HG03064 (cell line): Measurements from ENCODE around the gene MTHFD1L.
"Not testable (repeated sequence)": the region's sequence is repeated elsewhere in the genome, so short reads cannot be mapped to it uniquely, and the experiment has no call there.

Source experiments
- ATAC-seq: cut with Tn5 transposase; IDR thresholded peaks from one replicate; pipeline ENCODE4 v1.9.1; 2021; ENCODE audit warnings: low read depth; ENCODE audit not compliant: unreplicated experiment

The MTHFD1L gene

DNA sequence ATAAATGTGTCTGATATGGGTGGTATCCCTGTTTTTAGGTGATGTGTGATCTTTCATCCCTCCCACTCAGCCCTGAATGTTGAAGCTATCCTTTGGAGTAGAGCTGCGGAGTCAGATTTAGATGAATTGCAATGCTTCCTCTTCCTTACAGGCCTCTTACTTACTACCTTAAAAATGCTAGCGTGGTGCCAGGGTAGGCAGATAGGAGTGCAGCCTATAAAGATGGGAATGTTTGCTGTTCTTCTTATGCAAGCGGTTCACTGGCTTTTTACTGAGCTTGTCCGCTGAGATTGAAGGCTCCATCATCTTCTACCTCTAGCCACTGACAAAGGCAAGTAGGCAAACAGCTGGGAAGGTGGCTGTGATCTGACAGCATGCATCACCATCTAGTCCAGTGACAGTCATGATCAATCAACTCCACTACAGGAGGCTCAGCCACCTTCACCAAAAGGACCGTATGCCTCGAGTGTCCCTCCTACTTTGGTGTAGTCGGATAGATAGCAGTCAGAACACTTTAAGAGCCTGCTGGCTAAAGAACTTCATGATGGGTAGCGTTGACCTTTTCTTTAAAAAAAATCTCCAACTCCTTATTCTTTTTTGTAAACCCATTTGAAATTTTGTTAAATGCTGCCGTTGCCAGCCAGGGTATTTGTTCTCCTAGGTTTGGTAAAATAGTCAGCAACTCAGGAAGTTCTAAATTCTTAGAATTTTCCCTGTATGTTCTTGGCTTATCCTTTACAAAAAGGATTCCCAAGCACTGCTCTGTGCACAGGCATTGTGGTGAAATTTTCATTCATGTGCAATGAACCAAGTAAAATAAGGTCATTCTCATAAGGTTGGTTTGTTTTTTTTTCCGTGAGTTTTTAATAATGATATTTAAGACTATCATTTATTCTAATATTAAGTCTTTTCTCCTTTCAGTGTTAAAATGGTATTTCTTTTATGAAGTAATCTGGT lies 169.6 kb downstream of the MTHFD1L start:
- no peak for ATAC-seq

DNA sequence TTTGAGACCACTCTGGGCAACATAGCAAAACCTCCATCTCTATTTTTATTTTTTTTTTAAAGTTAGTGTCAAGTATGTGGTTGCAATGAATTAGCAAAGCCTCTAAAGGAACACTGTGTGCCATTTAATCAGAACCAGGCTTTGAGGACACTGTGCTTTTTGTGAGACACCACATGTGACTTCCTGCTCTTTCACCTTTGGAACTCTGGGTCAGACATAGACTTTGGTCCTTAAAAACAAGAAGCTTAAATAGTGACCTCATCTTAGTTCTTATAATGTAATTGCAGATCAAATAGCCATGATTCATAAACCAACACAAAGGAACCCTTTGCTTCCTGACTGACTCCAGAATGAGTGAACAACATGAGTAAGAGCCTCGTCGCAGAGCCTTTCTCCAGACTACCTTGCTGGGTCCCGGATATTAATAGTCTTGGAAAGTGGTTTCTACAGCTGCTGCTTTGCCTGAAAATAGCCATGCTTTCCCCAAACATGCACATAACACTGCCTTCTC lies 170.8 kb downstream of the MTHFD1L start:
- ATAC-seq: not testable (repeated sequence)

DNA sequence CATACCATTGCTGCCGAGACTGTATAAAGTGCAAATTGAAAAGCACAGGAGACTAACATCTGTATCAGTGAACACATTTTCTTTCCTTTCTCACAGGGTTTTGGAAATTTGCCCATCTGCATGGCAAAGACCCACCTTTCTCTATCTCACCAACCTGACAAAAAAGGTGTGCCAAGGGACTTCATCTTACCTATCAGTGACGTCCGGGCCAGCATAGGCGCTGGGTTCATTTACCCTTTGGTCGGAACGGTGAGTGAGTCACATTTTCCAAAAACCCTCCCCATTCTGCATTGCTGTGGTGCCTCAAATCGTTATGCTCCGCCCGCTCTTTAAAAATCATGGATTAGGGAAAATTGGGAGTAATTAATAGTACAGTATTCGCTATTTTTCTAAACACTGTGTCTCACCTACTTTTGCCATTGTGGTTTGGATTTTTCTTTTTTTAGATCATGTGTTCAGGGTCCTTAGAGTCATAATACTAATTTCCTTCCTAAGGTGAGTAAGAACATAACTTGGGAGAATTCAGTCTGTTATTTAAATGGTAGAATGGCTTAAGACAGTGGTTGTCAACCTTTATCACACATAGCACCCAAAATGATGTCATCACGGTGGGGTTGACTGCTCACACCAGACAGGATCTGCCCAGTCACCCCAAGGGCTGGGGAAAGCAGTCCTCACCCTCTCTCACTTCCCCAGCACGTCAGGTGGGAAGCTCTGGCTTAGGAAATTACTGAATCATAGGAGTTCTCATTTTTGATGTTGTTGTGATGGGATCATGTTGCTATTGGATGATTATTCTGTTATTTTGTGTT lies 171.6 kb downstream of the MTHFD1L start:
- ATAC-seq: no peak

DNA sequence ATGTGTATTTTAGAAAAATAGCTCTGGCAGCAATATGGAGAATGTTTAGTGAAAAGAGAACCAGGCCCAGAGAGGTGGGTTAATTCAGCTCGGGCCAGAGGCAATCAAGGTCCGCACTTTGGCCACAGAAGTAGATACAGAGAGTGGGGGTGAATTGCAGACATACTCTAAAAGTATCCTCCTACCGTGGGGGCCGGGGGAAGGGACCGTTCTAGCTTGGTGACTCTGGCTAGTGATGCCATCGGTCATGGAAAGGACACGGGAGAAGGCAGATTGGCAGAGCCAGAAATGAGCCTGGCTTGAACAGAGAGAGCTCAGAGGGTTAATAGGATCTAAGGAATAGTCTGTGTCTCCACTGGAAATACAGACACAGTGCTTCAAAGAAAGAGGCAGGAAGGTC lies 173.1 kb downstream of the MTHFD1L start:
- no peak for ATAC-seq

DNA sequence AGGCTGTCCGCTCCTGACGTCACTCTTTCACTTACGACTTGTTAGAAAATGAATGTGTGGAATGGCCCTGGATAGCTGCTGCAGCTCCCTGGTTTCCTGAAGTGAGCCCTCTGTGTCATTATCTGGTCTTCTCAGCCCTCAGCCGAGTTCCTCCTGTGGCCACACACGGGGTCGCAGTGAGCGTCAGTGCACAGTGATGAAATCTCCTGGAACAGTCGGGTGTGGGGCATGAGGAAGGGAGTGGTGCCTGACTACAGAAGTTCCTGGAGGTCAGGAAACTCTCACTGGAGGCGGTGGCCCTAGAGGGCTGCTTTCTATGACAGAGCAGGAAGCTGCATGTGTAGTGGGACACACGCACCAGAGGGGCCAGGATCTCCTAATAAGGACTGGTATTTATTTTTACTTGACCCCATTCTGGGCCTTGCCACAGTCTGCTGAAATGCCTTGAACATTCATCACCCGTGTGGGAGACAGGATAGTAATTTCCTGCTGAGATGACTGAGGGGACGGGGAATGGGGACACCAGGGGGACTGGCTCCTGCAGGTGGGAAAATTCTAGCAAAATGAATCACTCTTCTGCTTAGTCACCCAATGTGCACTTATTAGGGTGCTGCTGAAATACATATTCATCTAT lies 175.5 kb downstream of the MTHFD1L start:
- ATAC-seq: not testable (repeated sequence)

DNA sequence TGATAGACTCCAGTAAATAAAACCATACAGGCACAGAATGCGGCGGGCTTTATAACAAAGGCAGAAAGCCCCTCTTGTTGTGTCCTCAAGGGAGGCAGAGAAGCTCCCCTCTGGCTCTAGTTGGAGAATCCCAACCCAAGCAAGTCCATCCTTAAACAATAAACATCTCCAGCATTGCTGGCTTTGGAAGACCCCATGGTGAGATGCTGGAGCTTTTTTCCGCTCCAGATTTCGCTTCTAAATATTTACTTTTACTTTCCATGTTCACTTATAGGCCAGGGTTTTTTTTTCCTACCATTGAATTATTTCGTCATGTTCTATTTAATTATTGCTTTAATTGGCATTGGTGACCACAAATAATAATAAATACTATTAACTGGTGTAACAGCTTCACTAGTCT lies 176.2 kb downstream of the MTHFD1L start:
- no peak for ATAC-seq

DNA sequence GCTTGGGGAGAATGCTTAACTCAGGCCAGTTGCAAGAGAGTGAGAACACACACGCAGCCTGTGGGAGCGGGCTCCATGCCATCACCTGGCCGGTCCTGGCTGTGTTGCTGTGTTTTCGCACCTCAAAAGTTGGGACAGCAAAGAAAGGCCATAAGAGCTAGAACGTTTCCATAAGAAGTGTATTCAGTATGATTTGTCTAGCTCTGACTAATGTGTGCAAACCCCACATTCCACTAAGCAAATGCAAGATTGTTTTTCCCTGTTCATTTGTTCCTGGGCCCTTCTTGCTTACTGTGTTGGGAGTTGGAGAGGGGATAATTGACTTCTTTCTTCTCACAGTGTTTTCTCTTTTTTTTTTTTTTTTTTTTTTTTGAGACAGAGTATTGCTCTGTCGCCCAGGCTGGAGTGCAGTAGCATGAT lies 177.4 kb downstream of the MTHFD1L start:
- ATAC-seq: not testable (repeated sequence)

DNA sequence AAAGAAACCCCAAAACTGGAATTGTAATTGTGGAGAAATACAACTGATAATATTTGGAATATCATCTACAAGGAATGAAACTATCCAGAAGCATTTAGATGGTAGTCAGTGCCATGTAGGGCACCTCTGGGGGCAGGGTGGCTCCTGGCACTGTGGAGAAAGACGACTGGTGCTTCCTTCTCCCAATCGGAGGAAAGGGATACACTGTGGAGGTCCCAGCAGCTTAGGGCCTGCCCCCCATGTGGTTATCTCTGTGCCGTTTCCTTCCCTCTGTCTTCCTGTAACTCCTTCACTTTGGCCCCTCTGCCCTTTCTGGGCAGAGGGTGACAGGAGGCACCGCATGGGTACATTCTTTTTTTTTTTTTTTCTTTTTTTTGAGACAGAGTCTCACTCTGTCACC lies 178.4 kb downstream of the MTHFD1L start:
- ATAC-seq: no peak

DNA sequence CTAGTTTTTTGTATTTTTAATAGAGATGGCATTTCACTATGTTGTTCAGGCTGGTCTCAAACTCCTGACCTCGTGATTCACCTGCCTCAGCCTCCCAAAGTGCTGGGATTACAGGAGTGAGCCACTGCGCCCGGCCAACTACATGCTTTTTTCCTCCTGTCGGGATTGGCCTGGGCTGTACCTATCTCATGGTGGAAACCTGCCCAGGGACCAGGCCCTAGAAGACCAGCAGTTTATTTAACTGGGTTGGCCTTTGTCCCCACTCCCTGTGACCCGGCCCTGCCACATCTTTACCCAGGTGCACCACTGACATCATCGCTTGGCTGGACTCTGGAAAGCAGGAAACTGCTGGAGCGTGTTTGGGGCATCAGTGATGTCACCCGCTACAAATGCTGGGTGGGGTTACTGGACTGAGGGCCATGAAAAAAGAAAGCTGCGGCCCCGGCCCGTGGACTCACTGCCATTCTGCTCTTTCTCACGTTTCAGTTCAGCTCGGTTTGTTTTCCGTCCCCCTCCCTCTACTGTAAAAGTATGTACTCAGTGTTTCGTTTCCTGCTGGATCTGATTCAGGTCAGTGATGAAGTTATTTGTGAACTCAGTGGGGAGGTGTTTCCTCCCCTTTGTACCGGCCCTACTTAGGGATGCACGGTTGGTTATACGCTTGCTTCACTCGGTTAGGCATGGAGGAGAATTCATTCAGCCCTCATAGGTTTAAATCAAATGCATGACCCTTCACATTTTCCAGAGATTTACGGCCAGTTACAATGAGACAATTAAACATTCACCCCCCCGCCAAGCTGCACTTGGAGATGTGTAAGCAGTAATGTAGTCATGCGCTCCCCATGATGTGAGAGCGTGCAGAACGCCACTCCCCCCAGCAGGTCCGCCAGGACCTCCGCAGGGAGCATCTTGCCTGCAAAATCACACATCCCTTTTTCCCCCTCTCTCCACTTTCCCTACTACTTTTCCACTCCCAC lies 179.3 kb downstream of the MTHFD1L start:
- no peak for ATAC-seq

DNA sequence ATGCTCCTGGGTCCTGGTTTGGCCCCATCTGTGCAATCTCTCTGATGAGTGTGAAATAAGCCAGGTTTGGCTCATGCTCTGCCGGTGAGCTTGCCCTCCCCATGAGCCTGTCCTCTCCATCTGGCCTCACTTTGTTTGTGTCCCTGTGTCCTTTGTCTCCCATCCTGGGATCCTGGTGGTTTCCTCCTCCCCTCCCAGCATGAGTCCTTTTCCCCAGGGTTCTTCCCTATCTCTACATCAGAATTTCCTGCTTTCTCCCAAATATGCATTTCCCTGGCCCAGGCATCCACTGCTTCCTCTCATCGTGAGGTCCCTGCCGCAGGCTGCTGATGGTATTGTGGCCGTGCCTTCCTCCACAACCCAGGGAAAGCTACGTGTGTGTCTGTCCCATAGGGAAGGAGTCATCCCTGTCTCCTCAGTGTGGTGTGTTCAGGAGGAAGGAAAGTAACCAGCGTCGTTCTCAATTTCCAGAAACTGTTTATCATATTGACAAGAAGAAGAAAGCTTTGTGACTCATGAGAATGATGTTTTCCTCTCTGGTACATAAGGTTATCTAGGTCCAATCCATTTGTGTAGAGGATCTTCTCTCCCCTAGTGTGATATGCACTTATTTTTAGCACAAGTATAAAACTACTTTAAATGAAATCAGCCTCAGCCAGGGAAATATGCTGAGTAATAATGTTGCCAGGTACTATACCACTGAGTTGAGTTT lies 180.2 kb downstream of the MTHFD1L start:
- ATAC-seq: not testable (repeated sequence)

DNA sequence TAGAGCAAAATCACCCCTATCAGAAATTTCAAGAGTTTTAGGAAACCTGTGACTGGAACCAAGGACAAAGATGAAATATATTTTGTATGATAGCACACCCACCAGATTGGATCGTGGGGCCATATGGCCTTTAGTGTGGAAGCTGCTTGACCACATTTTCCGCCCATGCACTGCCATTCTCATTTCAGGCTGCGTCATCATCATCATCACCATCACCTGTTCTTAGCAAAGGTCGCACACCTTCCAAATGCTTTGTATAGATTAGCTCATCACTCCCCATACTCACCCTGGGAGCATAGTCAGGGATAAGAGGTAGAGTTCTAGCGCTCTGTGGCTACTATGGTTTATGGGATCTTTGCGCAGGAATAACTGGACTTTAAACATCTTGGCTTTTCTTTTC lies 185.7 kb downstream of the MTHFD1L start:
- ATAC-seq: no peak

DNA sequence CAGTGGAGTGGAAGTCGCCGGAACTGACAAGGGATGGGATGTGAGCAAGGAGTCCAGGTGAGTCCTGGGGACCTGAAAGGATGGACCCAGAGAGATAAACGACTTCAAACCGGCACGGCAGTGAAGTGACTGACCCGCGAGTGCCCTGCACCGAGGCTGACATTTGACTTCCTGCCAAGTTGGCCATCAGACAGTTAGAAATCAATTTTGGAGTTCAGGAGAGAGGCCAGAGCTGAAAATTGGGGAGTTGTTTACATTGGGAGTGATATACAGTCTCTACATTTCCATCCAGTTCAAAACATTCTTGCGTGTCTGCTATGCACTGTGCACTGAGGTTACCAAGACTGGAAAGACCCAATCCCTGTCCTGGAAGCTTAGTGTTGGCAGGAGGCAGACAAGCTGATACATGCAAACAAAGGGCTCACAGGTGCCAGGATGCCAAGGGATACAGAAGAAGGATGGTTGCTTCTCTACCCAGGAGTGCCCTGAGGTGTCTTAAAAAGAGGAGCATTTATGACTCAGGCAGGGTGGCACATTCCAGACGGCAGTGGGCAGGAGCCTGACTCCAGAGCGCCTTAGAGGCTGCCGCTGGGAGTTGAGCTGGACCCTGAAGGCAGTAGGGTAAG lies 186.6 kb downstream of the MTHFD1L start:
- ATAC-seq: no peak

DNA sequence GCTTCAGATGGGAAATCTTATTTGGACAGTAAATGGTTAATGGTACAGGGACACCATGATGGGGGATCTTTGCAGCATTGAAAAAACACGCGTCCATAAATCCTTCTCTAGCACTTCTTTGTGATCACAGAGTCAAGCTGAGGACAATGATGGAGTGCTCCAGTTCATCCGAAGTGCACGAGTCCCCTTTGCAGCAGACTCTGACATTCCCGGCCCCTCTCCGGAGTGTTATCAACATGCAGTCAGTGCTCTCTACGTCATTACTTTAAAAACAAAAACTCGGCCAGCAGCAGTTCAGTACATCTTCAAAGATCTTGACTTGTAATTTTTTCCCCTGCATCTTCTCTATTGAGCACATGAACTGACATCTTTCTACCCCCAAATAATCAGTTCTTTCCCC lies 188.8 kb downstream of the MTHFD1L start:
- no peak for ATAC-seq

DNA sequence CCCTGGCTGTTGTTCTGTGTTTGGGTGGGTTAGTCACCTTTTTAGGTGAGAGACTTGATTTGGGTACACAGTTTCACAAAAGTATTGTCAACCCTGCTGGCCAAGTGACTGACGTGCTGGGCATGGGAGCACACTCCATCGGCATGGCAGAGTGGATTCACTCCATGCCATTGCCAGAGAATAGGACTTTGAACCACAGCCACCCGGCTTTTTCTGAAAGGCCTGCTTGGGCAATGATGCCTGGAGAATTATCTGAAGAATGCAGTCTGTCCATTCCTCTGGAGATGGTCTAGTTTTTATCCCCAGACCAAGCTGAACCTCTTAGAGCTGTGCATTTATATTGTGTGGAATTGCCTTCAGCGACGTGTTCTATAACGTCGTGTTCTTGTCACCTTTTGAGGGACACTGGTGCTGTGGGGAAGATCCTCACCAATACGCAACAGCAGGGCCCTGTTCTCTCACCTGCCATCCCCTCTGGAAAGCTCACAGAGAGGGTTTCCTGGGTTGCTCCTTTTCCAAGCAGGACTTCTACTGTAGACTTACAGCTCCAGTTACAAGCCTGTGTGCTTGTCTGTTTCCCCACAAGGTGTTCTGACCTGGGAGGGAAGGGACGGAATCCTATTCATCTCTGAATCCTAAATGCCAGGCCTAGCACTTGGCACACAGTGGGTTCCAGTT lies 190.9 kb downstream of the MTHFD1L start:
- ATAC-seq: no peak

DNA sequence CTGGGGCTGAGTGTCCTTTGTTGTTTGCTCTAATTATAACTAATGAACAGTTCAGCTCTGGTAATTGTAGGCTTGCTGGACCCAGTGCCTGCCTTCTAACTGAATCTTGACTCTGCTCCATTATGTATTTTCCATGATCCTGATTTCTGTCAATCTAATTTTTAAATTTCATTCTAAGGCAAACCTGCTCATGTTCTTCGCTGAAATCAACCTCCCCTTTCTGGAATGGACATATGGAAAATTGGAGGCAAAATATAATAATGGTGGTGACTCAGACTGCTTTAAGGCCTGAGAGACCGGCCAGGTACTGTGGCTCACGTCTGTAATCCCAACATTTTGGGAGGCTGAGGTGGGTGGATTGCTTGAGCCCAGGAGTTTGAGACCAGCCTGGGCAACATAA lies 191.6 kb downstream of the MTHFD1L start:
- no peak for ATAC-seq

DNA sequence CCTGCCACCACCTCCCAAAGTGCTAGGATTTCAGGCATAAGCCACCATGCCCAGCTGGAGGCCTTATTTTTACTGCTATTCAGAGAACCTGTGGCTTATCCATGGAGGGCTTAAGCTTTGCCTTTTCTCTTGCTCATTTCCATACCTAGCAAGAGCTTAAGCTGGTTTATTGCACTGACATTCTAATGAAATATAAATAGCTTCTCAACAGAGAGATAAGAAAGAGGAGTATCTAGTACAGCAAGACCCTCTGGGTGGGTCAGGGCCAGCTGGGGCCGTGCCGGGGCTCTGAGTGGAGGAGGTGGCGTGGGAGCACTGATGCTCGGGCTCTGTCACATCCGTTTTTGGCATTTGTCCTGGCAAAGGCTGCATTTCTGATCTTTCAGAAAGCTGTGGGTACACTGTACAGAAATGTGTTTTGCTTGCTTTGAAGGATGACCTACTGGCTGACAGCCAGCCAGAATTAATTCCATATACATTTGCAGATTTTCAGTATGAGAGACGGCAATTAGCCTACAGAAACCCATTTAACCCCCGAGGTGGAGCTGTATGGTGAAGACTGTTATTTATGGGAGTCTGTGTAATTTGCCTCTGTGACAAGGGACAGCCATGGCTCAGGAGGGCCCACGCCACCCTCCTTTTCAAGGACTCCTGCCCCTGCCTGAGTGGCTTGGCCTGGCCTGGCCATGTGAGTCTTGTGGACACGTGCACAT lies 192.7 kb downstream of the MTHFD1L start:
- ATAC-seq: no peak

DNA sequence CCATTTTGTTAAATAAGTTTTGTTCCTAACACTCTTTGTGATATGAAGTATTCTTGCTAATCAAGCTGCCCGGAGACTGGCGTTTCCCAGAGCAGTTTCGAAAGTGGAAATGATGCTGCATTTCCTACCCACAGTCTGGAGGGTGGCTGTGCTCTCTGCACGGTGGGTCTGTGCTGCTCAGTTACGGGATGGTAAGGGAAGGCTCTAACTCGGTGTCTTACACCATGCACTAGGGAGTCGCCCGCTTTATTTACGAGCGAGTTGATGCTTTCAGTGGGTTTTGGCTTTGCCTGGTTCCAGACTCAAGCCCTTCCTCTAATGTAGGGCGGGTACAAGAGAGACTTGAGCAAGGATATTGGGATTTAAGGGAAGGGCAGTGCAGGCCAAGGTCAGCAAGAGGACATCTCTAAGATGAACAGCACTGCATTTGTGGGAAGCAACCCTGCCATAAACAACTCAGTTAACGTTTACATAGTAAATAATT lies 194.2 kb downstream of the MTHFD1L start:
- no peak for ATAC-seq
